AG04450 (cell line): Measurements from ENCODE around the gene MYLK2. TPM values are rescaled to one million over a fixed set of nuclear protein-coding genes. Genes with fewer than 3 reads are reported as not detected.
"Not testable (repeated sequence)": the region's sequence is repeated elsewhere in the genome, so short reads cannot be mapped to it uniquely, and the experiment has no call there.

Experiments
- CTCF ChIA-PET: fragments of 300-600, 350-600 bp; formaldehyde crosslinking; extraction: SDS; loops from one replicate; lab custom pipeline; 2022; ENCODE audit warnings: antibody characterized with exemption, inconsistent platforms; lab: Charles Lee
- POLR2A ChIA-PET: fragments of 350-600 bp; formaldehyde crosslinking; extraction: SDS; loops from one replicate; lab custom pipeline; 2021; ENCODE audit warnings: antibody characterized with exemption, inconsistent platforms; lab: Yijun Ruan, JAX
- DNase-seq: peaks from one replicate; pipeline ENCODE4 v3.0.0-alpha.2; 2011; ENCODE audit warnings: low read depth, low spot score
- H3K27ac ChIP-seq: one replicate; pipeline ENCODE4 v1.5.1; 2012; ENCODE audit warnings: low read depth, low read length, control low read depth
- H3K27me3 ChIP-seq: one replicate; pipeline ENCODE4 v1.6.0; 2012; ENCODE audit warnings: low read length; ENCODE audit not compliant: control insufficient read depth, insufficient read depth
- H3K4me3 ChIP-seq: 2 replicates; pipeline ENCODE4 v1.5.1; 2011; ENCODE audit warnings: mild to moderate bottlenecking, low read depth, low read length, control low read depth
- H3K9me3 ChIP-seq: 2 replicates; pipeline ENCODE4 v1.5.1; 2012; ENCODE audit warnings: low read length; ENCODE audit not compliant: control insufficient read depth, insufficient read depth
- CTCF ChIP-seq: IDR thresholded peaks from 2 replicates; pipeline ENCODE4 v1.5.1; 2011; ENCODE audit warnings: low read depth, low read length, control low read depth, inconsistent platforms
- polyA plus RNA-seq: library from polyadenylated mRNA; depleted of rRNA; stranded (reverse); fragments of >200 nt; gene quantifications from 2 replicates; pipeline ENCODE4 v1.2.3, GENCODE V29; 2011

Gene MYLK2
- polyA plus RNA-seq, 1 experiment, result not detected

- ChIA-PET POLR2A (no interaction called here), CTCF (interaction anchor here (1.3 to 6.7 kb wide), 6 partner anchors 20 to 206 kb away, joined by 3 to 73 read pairs (median 14); partner anchors contain the start of genes FOXS1 and PDRG1)
- peaks cover 4% of the 10 kb centered on the region for H3K27me3 ChIP-seq
- no peak overlapping the region for H3K27ac ChIP-seq
- DNase-seq, result no peak
- H3K9me3 ChIP-seq, result no peaks in the 10 kb centered on the region
- no peak overlapping the region for H3K4me3 ChIP-seq
- no peak for TF ChIP-seq CTCF
Observed at GRCh38 chr20:31824554-31825313, 5.6 kb downstream of the MYLK2 start.

GRCh38 chr20:31826074-31826473 is 6.9 kb downstream of the MYLK2 start:
- Histone ChIP-seq H3K27me3 (peaks cover 4% of the 10 kb centered on the region), H3K4me3 (no peak overlapping the region), H3K27ac (no peak overlapping the region), H3K9me3 (no peaks in the 10 kb centered on the region)
- CTCF ChIA-PET, result interaction anchor here (1.5 to 6.7 kb wide), 2 partner anchors 12 to 205 kb away, joined by 3 to 73 read pairs; no protein-coding TSS in a partner anchor
- no peak for TF ChIP-seq CTCF
- no peak for DNase-seq
- POLR2A ChIA-PET, result no interaction called here

- H3K27me3 ChIP-seq, result peaks cover 6% of the 10 kb centered on the region
- no peak for TF ChIP-seq CTCF
- ChIA-PET POLR2A (interaction anchor here (0.6 to 0.8 kb wide), 2 partner anchors 123 to 125 kb away, joined by 3 read pairs; partner anchors contain the start of gene PDRG1), CTCF (interaction anchor here (1.5 to 6.7 kb wide), 2 partner anchors 11 to 204 kb away, joined by 3 to 73 read pairs; no protein-coding TSS in a partner anchor)
- no peak overlapping the region for H3K4me3 ChIP-seq
- H3K27ac ChIP-seq, result no peak overlapping the region
- DNase-seq, result no peak
- no peaks in the 10 kb centered on the region for H3K9me3 ChIP-seq
Observed at GRCh38 chr20:31827059-31827458, 7.9 kb downstream of the MYLK2 start.

GRCh38 chr20:31828016-31828415 is 8.9 kb downstream of the MYLK2 start:
- H3K27ac ChIP-seq, H3K4me3 ChIP-seq, H3K27me3 ChIP-seq, DNase-seq, H3K9me3 ChIP-seq, POLR2A ChIA-PET, CTCF ChIA-PET: not testable (repeated sequence)

- Histone ChIP-seq H3K27ac (no peak overlapping the region), H3K27me3 (peaks cover 6% of the 10 kb centered on the region), H3K9me3 (no peaks in the 10 kb centered on the region), H3K4me3 (no peak overlapping the region)
- ChIA-PET POLR2A (no interaction called here), CTCF (interaction anchor here (1.9 kb wide), 1 partner anchor 23 kb away, joined by 10 read pairs; no protein-coding TSS in a partner anchor)
- TF ChIP-seq CTCF, result no peak
- no peak for DNase-seq
Observed at GRCh38 chr20:31829731-31830130, 10.6 kb downstream of the MYLK2 start.
